ENCODE results near the gene KCNA10.

The KCNA10 gene

GRCh38 chr1:110478886-110479285 lies 40.1 kb downstream of the KCNA10 start:
- Histone ChIP-seq H3K27ac (ENCODE audit: extremely low read depth, low read depth, low read length) (no peak overlapping the region), H3K4me3 (ENCODE audit: low read depth, low read length) (no peak overlapping the region), H3K9me3 (ENCODE audit: control insufficient read depth, insufficient read depth, low read depth, low read length) (no peaks in the 10 kb centered on the region), H3K4me1 (ENCODE audit: control insufficient read depth, insufficient read depth, low read length) (peaks cover 12% of the 10 kb centered on the region; the same call in 1 of the 2 replicates), H3K36me3 (ENCODE audit: control insufficient read depth in 2 of 2, insufficient read depth in 1 of 2, low read length in 2 of 2) (no peaks in the 10 kb centered on the region)
- POLR2A ChIA-PET = no interaction called here
- CTCF ChIA-PET = interaction anchor here (7.1 kb wide), 1 partner anchor 18 kb away, joined by 72 read pairs; no protein-coding TSS in a partner anchor
- TF ChIP-seq ZNF398 (tag by site-specific recombination; IDR thresholded peaks at IDR 0.05) = no peak
- TF ChIP-seq ZNF184 (tag by site-specific recombination; IDR thresholded peaks at IDR 0.05) = no peak
- TF ChIP-seq ZFHX2 (tag by site-specific recombination; conservative IDR thresholded peaks at IDR 0.05) = no peak
- no peak for TF ChIP-seq ZNF560 (tag by site-specific recombination; IDR thresholded peaks at IDR 0.05; ENCODE audit: borderline replicate concordance)
- TF ChIP-seq CTCF (tag by site-specific recombination; IDR thresholded peaks at IDR 0.05) = no peak
- no peak for TF ChIP-seq ZNF18 (tag by site-specific recombination; IDR thresholded peaks at IDR 0.05)
- no peak for TF ChIP-seq INSM2 (tag by site-specific recombination; IDR thresholded peaks at IDR 0.05)
- TF ChIP-seq REPIN1 (tag by site-specific recombination; IDR thresholded peaks at IDR 0.05; ENCODE audit: low read depth) = no peak

- no peak overlapping the region for H3K27ac ChIP-seq (ENCODE audit: extremely low read depth, low read depth, low read length)
- ChIA-PET POLR2A (no interaction called here), CTCF (interaction anchor here (0.5 to 7.1 kb wide), 6 partner anchors 8 to 1417 kb away, joined by 3 to 72 read pairs (median 3); no protein-coding TSS in a partner anchor)
- H3K36me3 ChIP-seq (ENCODE audit: control insufficient read depth in 2 of 2, insufficient read depth in 1 of 2, low read length in 2 of 2) = no peaks in the 10 kb centered on the region
- no peaks in the 10 kb centered on the region for H3K9me3 ChIP-seq (ENCODE audit: control insufficient read depth, insufficient read depth, low read depth, low read length)
- H3K4me3 ChIP-seq (ENCODE audit: low read depth, low read length) = no peak overlapping the region
- H3K4me1 ChIP-seq (ENCODE audit: control insufficient read depth, insufficient read depth, low read length) = peaks cover 12% of the 10 kb centered on the region; the same call in 1 of the 2 replicates
- TF ChIP-seq ZNF521 (tag by site-specific recombination; IDR thresholded peaks at IDR 0.05) = no peak
- TF ChIP-seq MEIS1 (CRISPR knock-in tag; IDR thresholded peaks at IDR 0.05; ENCODE audit: borderline replicate concordance) = no peak
- peak; percentile 44 for TF ChIP-seq PRDM1 (tag by site-specific recombination; IDR thresholded peaks at IDR 0.05)
Observed at GRCh38 chr1:110477967-110478640, 40.9 kb downstream of the KCNA10 start.

- ChIA-PET CTCF (interaction anchor here (0.5 to 7.1 kb wide), 11 partner anchors 8 to 1417 kb away, joined by 3 to 72 read pairs (median 3); no protein-coding TSS in a partner anchor), POLR2A (no interaction called here)
- H3K36me3 ChIP-seq (ENCODE audit: control insufficient read depth in 2 of 2, insufficient read depth in 1 of 2, low read length in 2 of 2) = no peaks in the 10 kb centered on the region
- no peaks in the 10 kb centered on the region for H3K9me3 ChIP-seq (ENCODE audit: control insufficient read depth, insufficient read depth, low read depth, low read length)
- no peak overlapping the region for H3K4me3 ChIP-seq (ENCODE audit: low read depth, low read length)
- H3K4me1 ChIP-seq (ENCODE audit: control insufficient read depth, insufficient read depth, low read length) = peaks cover 12% of the 10 kb centered on the region; the same call in 1 of the 2 replicates
- no peak overlapping the region for H3K27ac ChIP-seq (ENCODE audit: extremely low read depth, low read depth, low read length)
- TF ChIP-seq PRDM1 (tag by site-specific recombination; IDR thresholded peaks at IDR 0.05) (no peak), ZIC2 (tag by site-specific recombination; IDR thresholded peaks at IDR 0.05) (no peak), ZNF362 (tag by site-specific recombination; IDR thresholded peaks at IDR 0.05) (no peak), ZSCAN5A (tag by site-specific recombination; IDR thresholded peaks at IDR 0.05) (no peak), CTCF (tag by site-specific recombination; IDR thresholded peaks at IDR 0.05) (peak; percentile 26; the same call in 1 of the 2 replicates), ZNF175 (tag by site-specific recombination; IDR thresholded peaks at IDR 0.05) (no peak)
Observed at GRCh38 chr1:110477445-110477957, 41.5 kb downstream of the KCNA10 start.
